HG02938 (cell line): Measurements from ENCODE around the gene CATSPERE.
"Not testable (repeated sequence)": the region's sequence is repeated elsewhere in the genome, so short reads cannot be mapped to it uniquely, and the experiment has no call there.

ENCODE experiments used
- ATAC-seq: cut with Tn5 transposase; IDR thresholded peaks from one replicate; pipeline ENCODE4 v1.9.1; 2021; ENCODE audit warnings: mild to moderate bottlenecking, moderate library complexity; ENCODE audit not compliant: unreplicated experiment

The CATSPERE gene

GRCh38 chr1:244660595-244660994 is 199.5 kb downstream of the CATSPERE start:
- ATAC-seq: no peak

GRCh38 chr1:244661569-244662312 is 200.7 kb downstream of the CATSPERE start:
- not testable (repeated sequence) for ATAC-seq

GRCh38 chr1:244662599-244662998 is 201.5 kb downstream of the CATSPERE start:
- ATAC-seq: no peak

- no peak for ATAC-seq
Observed at GRCh38 chr1:244664353-244664752, 203.3 kb downstream of the CATSPERE start.

- peak; percentile 92 for ATAC-seq
Observed at GRCh38 chr1:244665771-244666217, 204.7 kb downstream of the CATSPERE start.

- ATAC-seq: not testable (repeated sequence)
Observed at GRCh38 chr1:244666672-244667418, 205.8 kb downstream of the CATSPERE start.

- ATAC-seq: no peak
Observed at GRCh38 chr1:244667797-244668196, 206.7 kb downstream of the CATSPERE start.

- ATAC-seq: no peak
Observed at GRCh38 chr1:244672946-244673682, 212.0 kb downstream of the CATSPERE start.

GRCh38 chr1:244674446-244674845 is 213.4 kb downstream of the CATSPERE start:
- ATAC-seq: no peak

- no peak for ATAC-seq
Observed at GRCh38 chr1:244675167-244675566, 214.1 kb downstream of the CATSPERE start.

GRCh38 chr1:244678697-244679096 is 217.6 kb downstream of the CATSPERE start:
- no peak for ATAC-seq

GRCh38 chr1:244680667-244681066 is 219.6 kb downstream of the CATSPERE start:
- ATAC-seq: no peak

- not testable (repeated sequence) for ATAC-seq
Observed at GRCh38 chr1:244682087-244682486, 221.0 kb downstream of the CATSPERE start.
